Raji (cell line): ENCODE data around the gene B9D2.

ENCODE experiments used
- POLR2A ChIP-seq: IDR thresholded peaks from 2 replicates; pipeline ENCODE4 v1.6.1; 2011; ENCODE audit warnings: low read depth, low read length, control low read depth; ENCODE audit not compliant: insufficient read depth

Gene B9D2

GRCh38 chr19:41325947-41326706, 37.8 kb downstream of the B9D2 start:
- no peak for TF ChIP-seq POLR2A

GRCh38 chr19:41325640-41325946, 38.4 kb downstream of the B9D2 start:
- no peak for TF ChIP-seq POLR2A

DNA sequence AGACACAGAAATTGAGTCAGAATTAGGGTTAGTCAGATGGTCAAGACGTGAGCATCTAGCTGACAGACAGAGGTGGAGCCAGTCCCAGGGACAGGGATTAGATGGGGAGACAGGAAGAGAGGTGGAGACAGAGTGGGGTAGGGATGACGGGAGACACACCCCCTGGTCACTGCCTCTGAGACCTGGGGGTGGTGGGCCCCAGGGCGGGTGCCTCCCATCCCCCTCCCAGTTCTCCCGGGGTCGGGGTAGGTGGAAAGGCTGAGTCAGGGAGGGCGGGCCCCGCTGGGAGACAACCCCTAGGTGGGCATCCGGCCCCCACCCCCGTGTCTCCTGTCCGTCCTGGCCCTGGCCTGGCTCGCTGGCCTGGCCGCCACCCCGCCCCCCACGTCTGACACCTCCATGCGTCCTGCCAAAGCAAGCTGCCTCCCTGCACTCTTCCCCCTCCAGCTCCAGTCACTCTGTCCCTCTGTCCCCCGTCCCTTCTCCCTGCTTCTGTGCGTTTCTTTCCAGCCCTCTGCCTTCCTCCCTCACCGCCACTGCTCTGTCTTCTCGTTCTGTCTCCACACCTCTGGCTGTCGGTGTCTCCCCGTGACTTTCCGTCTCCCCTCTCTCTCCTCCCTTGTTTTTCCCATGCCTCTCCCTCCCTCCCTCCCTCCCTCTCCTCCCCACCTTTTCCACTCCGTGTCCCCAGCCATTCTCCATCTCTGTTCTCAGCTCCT, 38.9 kb downstream of the B9D2 start:
- 0 out of 2 replicates have a peak, but pooled peaks have one; percentile 26 for TF ChIP-seq POLR2A

DNA sequence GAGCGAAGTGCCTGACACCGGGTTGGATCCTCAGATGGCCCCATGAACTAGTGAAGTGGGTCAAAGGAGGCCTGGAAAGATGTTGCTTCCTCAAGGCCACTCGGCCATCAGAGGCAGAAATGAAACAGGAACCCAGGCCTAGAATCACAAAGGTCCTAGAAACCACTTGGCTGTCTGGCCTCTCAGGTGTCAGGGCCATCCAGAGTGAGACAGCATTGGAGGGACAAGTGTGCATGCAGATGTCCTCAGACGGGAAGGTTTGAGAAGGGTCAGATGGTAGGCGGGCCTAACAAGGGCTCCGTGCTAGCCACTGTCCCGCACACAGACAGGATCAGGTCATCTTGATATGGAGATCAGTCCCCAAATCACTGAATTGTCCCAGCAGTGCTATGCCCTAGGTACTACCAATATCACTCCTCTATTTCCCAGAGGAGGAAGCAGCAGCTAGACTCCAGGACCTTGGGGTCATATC, 39.7 kb downstream of the B9D2 start:
- no peak for TF ChIP-seq POLR2A

- no peak for TF ChIP-seq POLR2A
These were observed 40.4 kb downstream of the B9D2 start for GRCh38 chr19:41323430-41324125.

- no peak for TF ChIP-seq POLR2A
These were observed 40.9 kb downstream of the B9D2 start for GRCh38 chr19:41323023-41323422.

- TF ChIP-seq POLR2A, result no peak
These were observed 41.5 kb downstream of the B9D2 start for GRCh38 chr19:41322451-41322850.

DNA sequence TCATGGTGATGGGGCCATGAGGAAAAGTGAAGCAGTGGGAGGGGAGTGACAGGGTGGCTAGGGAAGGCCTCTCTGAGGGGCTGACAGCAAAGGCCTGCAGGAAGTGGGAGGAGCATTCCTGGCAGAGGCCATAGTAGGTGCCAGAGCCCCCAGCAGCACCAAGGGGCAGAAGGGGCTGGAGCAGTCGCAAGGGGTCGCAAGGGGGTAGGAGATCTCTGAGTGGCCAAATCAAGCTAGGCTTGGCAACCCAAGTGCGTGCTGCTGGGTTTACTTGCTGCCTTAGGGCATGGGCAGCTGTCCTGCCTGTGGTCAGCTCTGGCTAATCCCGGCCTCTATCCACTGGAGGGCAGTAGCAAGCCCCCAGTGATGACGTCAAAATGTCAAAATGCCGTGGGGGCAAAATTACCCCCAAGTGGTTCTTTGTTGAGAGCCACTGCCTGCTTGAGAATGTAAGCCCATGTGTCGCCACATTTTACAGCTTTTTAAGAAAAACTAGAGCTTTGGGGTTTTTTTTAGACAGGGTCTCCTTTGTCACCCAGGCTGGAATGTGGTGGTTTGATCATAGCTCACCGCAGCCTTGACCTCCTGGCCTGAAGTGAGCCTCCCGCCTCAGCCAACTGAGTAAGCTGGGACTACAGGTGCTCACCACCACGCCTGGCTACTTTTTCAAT, 42.2 kb downstream of the B9D2 start:
- TF ChIP-seq POLR2A, result no peak

DNA sequence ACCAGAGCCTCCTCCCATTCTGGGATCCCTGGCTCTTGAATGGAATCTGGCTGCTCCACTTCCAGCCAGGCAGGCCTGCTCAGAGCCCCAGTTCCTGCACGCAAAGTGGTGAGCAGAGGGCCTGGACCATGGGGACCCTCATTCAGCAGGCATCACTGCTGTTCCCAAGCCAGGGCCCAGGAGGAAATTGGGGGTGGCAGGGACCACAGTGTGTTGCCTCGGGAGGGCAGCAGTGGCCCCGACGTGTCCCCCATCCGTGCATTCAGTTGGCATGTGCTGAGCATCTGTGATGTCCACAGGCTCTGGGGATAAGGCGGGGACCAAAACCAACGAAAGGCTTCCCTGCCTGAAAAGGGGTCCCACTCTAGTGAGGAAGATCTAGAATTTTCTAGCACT, 42.7 kb downstream of the B9D2 start:
- TF ChIP-seq POLR2A, result no peak

GRCh38 chr19:41320568-41320967, 43.4 kb downstream of the B9D2 start:
- no peak for TF ChIP-seq POLR2A

DNA sequence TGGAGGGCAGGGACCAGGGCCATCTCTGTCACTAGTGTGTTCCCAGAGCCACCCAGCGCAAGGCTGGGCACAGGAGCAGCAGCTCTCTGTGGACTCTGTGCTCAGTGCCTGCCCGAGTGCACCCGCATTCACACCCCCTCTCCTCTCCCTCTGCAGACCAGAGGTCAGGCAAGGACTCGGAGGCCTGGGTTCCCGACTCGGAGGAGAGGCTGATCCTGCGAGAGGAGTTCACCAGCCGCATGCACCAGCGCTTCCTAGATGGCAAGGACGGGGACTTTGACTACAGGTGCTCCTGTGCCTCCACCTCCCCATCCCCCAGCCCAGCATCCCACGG, 43.8 kb downstream of the B9D2 start:
- TF ChIP-seq POLR2A, result no peak

GRCh38 chr19:41319500-41320184, 44.3 kb downstream of the B9D2 start:
- no peak for TF ChIP-seq POLR2A

DNA sequence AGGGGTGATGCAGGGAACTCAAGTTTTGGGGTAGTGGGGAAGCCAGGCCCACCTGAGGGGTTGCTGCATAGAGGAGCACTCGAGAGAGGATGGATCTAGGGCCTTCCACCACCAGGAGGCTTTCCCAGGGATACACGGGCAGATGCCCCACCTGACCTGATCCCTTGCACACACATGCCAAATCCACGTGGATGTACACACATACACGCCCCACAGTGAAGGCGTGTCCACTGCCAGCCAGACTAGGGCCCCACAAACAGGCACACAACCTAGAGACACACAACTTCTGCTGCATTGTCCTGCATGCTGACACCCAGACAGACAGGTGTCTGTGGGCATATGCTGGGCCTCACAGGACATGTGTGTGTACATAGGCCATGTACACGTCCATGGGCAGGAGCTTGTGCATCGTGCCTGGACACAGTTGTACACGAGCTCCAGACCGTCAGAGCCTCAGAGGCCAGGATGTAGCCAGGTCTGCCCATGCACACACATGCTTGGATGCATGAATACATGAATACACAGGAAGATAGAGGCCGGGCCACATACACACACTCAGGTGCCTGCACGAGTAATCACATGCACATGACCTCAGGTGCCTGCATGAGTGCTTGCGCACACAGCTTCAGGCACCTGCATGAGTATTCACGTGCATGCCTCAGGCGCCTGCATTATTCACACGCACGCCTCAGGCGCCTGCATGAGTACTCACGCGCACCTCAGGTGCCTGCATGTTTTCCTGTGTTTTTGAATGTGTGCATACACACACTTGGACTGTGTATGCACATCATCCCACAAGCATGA, 45.1 kb downstream of the B9D2 start:
- no peak for TF ChIP-seq POLR2A

- TF ChIP-seq POLR2A, result no peak
These were observed 47.5 kb downstream of the B9D2 start for GRCh38 chr19:41316306-41316920.
